GM21381 (cell line): Measurements from ENCODE around the gene ADGRG3.
"Not testable (repeated sequence)": the region's sequence is repeated elsewhere in the genome, so short reads cannot be mapped to it uniquely, and the experiment has no call there.

Source experiments
- ATAC-seq: cut with Tn5 transposase; IDR thresholded peaks from one replicate; pipeline ENCODE4 v1.9.1; 2021; ENCODE audit warnings: mild to moderate bottlenecking, moderate library complexity; ENCODE audit not compliant: unreplicated experiment

The ADGRG3 gene

GRCh38 chr16:57712569-57712968 lies 44.5 kb downstream of the ADGRG3 start:
- not testable (repeated sequence) for ATAC-seq

DNA sequence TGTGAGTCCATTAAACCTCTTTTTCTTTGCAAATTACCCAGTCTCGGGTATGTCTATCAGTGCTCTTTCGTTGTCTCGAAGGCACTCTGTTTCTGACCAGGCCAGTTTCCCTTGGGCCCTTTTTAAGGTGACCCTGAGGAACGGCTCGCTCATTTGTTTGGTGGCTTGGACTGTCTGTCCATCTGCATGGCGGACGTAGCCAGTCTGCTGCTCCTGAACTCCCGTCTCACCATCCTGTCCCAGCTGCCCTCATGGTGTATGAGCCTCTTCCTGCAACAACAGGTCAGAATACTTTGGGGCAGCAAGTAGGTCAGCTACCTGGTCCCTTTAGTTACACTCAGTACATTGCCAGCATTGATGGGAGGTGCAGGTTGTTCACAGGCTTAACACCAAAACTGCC lies 45.5 kb downstream of the ADGRG3 start:
- ATAC-seq = no peak

DNA sequence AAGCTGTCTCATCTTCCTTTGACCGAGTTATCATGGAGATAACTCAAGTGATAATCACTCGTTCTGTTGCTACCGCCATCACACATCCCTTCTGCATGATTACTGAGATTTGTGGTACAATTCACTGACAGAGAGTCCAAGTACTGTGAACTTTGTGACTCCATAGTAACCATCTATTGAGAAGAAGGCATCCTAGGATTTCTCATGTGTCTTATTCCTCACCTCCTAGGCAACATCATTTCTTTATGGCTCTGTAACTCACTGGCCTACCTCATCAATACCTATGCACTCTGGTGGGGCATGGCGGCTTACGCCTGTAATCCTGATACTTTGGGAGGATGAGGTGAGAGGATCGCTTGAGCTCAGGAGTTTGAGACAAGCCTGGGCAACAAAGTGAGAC lies 45.9 kb downstream of the ADGRG3 start:
- no peak for ATAC-seq

- no peak for ATAC-seq
Observed at GRCh38 chr16:57720142-57720575, 52.1 kb downstream of the ADGRG3 start.

GRCh38 chr16:57721356-57722209 lies 53.5 kb downstream of the ADGRG3 start:
- no peak for ATAC-seq

GRCh38 chr16:57722210-57722499 lies 54.0 kb downstream of the ADGRG3 start:
- ATAC-seq = no peak

DNA sequence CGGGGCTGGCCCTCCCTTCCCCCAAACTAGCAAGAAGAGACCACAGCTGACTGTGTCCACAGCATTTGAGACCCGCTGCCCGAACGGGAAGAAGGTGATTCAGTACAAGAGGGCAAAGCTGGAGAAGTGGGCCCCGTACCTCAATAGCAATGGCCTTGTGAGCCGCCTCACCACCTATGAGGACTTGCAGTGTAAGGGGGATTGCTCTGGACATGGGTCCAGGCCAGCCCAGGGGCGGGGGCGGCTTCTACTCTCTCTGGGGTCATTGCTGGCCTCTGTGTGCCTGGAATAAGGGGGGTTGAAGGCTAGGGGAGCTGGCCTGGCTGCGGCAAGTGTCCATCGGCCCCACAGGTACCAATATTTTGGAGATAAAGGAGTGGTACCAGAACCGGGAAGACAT lies 54.5 kb downstream of the ADGRG3 start:
- ATAC-seq = no peak

- ATAC-seq = no peak
Observed at GRCh38 chr16:57723170-57723569, 55.1 kb downstream of the ADGRG3 start.

- ATAC-seq = no peak
Observed at GRCh38 chr16:57724531-57724930, 56.4 kb downstream of the ADGRG3 start.

GRCh38 chr16:57725151-57725550 lies 57.0 kb downstream of the ADGRG3 start:
- ATAC-seq = no peak

- no peak for ATAC-seq
Observed at GRCh38 chr16:57725554-57725953, 57.4 kb downstream of the ADGRG3 start.

DNA sequence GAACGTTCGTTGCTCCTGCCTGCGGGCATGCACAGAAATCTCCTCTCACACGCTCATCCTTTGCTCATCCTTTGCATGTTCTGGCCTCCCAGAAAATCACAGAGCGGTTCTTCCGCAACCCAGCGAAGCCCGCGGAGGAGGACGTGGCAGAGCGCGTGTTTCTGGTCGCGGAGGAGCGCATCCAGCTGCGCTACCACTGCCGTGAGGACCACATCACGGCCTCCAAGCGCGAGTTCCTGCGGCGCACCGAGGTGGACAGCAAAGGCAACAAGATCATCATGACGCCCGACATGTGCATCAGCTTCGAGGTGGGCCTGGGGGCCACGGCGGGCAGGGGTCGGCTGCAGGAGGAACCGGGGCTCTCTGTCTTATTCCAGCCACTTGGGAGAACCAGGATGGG lies 57.9 kb downstream of the ADGRG3 start:
- ATAC-seq = no peak

DNA sequence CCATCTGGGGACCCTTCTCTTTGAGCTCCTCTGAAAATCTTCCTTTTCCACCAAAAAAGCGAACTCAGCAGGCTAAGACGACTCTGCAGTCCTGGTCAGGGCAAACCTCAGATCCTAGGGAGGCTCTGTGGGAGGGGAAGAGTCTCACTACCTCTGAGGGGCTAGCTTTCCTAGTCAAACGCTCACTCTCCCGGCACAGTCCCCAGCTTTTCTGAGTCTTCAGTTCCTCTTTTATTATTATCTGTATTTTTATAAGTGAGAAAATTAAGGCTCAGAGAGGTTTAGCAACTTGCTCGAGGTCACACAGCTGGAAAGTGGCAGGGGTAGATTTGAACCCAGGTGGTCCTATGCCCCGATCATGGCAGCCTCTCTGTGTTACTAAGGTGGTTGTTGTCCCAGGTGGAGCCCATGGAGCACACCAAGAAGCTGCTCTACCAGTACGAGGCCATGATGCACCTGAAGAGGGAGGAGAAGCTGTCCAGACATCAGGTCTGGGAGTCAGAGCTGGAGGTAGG lies 58.4 kb downstream of the ADGRG3 start:
- no peak for ATAC-seq

DNA sequence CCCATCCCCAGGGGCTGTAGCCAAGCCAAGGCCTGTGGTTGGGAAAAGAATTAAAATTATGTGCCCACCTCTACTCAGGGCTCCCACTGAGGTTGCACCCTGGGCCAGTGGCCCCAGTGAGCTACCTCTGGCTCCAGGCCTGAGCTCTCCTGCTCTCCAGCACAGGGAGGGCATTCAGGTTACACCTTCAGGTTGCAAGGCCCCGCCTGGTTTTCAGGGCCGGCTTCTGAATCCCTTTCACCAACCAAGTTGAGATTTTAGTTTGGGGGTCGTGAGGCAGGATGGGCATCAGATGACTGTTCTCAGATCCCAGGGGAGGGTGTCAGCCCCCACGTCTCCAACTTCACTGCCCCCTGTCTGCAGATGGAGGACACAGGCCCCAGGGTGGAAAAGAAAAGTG lies 59.5 kb downstream of the ADGRG3 start:
- no peak for ATAC-seq

DNA sequence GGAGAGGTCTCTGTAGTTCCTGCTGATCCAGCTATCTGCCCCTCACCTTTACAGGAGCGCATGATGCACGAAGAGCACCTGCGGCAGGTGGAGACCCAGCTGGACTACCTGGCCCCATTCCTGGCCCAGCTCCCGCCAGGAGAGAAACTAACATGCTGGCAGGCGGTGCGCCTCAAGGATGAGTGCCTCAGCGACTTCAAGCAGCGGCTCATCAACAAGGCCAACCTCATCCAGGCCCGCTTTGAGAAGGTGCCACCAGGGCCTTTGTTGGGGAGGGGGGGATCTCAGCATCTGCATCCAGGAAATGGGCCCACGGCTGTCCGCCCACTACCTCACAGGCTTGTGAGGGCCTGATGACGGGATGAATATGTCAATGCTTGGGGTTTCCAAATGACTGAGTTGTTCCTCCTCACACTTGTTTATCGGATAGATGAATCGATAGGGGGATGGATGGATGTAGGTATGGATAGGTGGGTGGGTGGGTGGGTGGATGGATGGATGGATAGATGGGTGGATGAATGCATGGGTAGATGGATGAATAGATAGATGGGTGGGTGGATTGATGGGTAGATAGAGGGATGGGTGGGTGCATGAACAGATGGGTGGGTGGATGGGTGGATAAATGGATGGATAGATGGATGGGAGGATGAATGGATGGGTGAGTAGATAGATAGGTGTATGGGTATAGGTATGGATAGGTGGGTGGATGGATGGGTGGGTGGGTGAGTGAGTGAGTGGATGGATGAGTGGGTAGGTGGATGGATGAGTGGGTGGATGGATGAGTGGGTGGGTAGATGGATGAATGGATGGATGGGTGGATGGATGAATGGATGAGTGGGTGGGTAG lies 60.5 kb downstream of the ADGRG3 start:
- no peak for ATAC-seq

DNA sequence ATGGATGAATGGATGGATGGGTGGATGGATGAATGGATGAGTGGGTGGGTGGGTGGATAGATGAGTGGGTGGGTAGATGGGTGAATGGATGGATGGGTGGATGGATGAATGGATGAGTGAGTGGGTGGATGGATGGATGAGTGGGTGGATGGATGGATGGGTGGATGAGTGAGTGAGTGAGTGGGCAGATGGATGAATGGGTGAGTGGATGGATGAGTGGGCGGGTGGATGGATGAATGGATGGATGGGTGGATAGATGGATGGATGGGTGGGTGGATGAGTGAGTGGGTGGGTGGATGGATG lies 61.0 kb downstream of the ADGRG3 start:
- no peak for ATAC-seq

- not testable (repeated sequence) for ATAC-seq
Observed at GRCh38 chr16:57729852-57730251, 61.7 kb downstream of the ADGRG3 start.

GRCh38 chr16:57730771-57731730 lies 62.9 kb downstream of the ADGRG3 start:
- no peak for ATAC-seq

DNA sequence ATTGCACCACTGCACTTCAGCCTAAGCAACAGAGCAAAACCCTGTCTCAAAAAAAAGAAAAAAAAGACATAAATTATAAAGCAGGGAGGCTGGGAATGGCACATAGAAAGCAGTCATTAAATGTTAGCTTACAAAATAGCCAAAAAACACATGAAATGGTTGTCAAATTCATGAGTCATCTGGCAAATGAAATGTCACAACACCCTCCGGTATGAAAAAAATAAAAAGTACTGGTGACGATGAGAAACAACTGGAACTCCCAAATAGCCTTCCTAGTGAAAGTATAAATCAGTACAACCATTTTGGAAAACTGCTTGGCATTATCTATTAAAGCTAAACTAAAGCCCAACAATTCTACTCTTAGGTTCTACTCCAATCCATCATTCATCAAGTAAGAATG lies 63.9 kb downstream of the ADGRG3 start:
- no peak for ATAC-seq

- no peak for ATAC-seq
Observed at GRCh38 chr16:57732714-57733113, 64.6 kb downstream of the ADGRG3 start.

GRCh38 chr16:57734308-57734924 lies 66.3 kb downstream of the ADGRG3 start:
- no peak for ATAC-seq
